Prostate gland (tissue), 2 donors: ENCODE data around the gene ANO6. TPM values are rescaled to one million over a fixed set of nuclear protein-coding genes. Genes with fewer than 3 reads are reported as not detected.

Experiments used
- DNase-seq: peaks from one replicate; pipeline ENCODE4 v3.0.0-alpha.2; 2019; ENCODE audit warnings: low spot score
- H3K27ac ChIP-seq, 2 donors: fragments of 200-600 bp; sonication (generic); 2 replicates each; pipeline ENCODE4 v1.5.1; 2017 to 2019
- H3K27me3 ChIP-seq: fragments of 200-600 bp; sonication (generic); replicated peaks from 2 replicates; pipeline ENCODE4 v1.5.1; 2019; ENCODE audit not compliant: insufficient read depth
- H3K36me3 ChIP-seq, 2 donors: fragments of 200-600 bp; sonication (generic); 1 replicate in 1 of 2; 2 replicates in 1 of 2; pipeline versions ENCODE4 v1.5.1 to v1.8.1; 2017 to 2019
- H3K4me1 ChIP-seq: fragments of 200-600 bp; sonication (generic); replicated peaks from 2 replicates; pipeline ENCODE4 v1.5.1; 2019
- H3K4me3 ChIP-seq, 2 donors: fragments of 200-600 bp; sonication (generic); 2 replicates each; pipeline ENCODE4 v1.5.1; 2017 to 2019
- H3K9me3 ChIP-seq: fragments of 200-600 bp; sonication (generic); 2 replicates; pipeline ENCODE4 v1.5.1; 2017
- CTCF ChIP-seq, 4 experiments: fragments of 200-600 bp in 2 of 4; fragments of 450-650 bp in 2 of 4; sonication (generic) in 2 of 4; IDR thresholded peaks; 1 replicate in 3 of 4; 2 replicates in 1 of 4; pipeline ENCODE4 v1.5.1; 2016 to 2019; ENCODE audit warnings: antibody characterized with exemption in 4 of 4, mild to moderate bottlenecking in 2 of 4, moderate library complexity in 2 of 4
- POLR2A ChIP-seq: fragments of 450-650 bp; IDR thresholded peaks from one replicate; pipeline ENCODE4 v1.6.1; 2016; ENCODE audit warnings: antibody characterized with exemption, mild to moderate bottlenecking
- POLR2AphosphoS5 ChIP-seq: sonication (generic); formaldehyde crosslinking; IDR thresholded peaks from one replicate; pipeline ENCODE4 v1.6.1; 2017; ENCODE audit warnings: antibody characterized with exemption
- WGBS: methylation state at CpG from one replicate; pipeline ENCODE4 v1.1.5; 2018; 5-methylcytosine and 5-hydroxymethylcytosine counted together
- intact Hi-C: fragments of 100-400 bp; cut with DNase I; formaldehyde crosslinking; loops from one replicate; pipeline ENCODE4 v1.14.2; 2022
- total RNA-seq, 2 donors: library from RNA; depleted of rRNA; stranded (reverse); fragments of >200 nt; gene quantifications; one replicate each; pipeline ENCODE4 v1.1.0, GENCODE V29; 2016

Gene ANO6
- total RNA-seq, 2 donors from 2014 or later: 36.8 to 78.8 TPM

- no peaks in the 10 kb centered on the region for H3K27me3 ChIP-seq
- no peaks in the 10 kb centered on the region for H3K4me1 ChIP-seq
- WGBS: 73% methylated on average over 4 of the region's 4 CpGs
- no peak overlapping the region for H3K27ac ChIP-seq
- intact Hi-C loops: loop anchor here (5.0 kb wide), 1 partner anchor 50 kb away; no protein-coding TSS in a partner anchor
- no peaks in the 10 kb centered on the region for H3K36me3 ChIP-seq
- no peak for TF ChIP-seq POLR2AphosphoS5
- no peak for TF ChIP-seq POLR2A
- TF ChIP-seq CTCF (IDR thresholded peaks at IDR 0.05): no peak
- no peak for DNase-seq
- H3K4me3 ChIP-seq: no peak overlapping the region
- no peaks in the 10 kb centered on the region for H3K9me3 ChIP-seq
Measured at GRCh38 chr12:45356822-45357538, 141.1 kb downstream of the ANO6 start.

DNA sequence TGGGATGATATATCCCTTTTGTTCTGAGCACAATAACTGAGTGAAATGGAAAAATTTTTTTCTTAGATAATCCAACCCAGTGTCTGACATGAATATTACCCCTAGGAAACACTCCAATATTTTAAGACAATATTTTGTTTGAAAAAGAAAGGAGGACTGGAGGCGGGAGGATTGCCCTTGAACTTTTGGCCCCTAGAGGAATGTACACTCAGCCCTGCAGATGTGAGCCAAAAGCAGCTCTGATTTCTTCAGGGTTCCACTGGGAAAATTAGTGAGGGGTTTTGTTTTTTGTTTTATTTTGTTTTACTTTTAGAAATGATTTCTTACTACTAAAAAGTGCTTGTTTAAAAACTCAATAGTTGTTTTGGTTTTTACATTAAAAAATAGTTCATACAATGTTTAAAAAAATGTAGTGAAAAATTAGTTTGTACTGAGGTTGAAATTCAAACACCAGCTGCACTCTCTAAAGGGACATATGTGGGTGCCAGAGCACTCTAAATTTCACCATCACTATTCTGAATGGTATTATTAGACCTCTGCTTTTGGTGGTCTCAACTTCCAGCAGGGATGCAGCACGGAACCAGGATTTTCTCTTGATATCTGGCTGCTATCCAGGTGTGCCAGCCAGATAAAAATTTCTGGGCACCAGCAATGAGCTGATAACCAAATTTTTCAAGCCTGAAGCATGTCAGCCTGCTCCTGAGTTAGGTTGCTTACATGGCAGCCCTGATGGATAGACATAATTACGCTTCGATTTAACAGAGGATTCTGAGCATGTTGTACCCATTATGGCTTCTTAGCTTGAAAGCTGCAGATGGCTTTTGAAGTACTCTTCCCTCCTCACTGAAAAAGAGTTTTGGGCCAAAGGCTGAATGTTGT, 141.9 kb downstream of the ANO6 start:
- no peaks in the 10 kb centered on the region for H3K9me3 ChIP-seq
- no peak for DNase-seq
- 60% methylated on average over 4 of the region's 4 CpGs for whole genome bisulfite sequencing
- H3K27ac ChIP-seq: peak overlapping the region in 1 of 2 donors; percentile 46
- H3K36me3 ChIP-seq: no peaks in the 10 kb centered on the region
- intact Hi-C loops: loop anchor here (5.0 kb wide), 1 partner anchor 50 kb away; no protein-coding TSS in a partner anchor
- TF ChIP-seq POLR2A (no peak), CTCF (IDR thresholded peaks at IDR 0.05) (no peak), POLR2AphosphoS5 (no peak)
- H3K4me1 ChIP-seq: no peaks in the 10 kb centered on the region
- H3K4me3 ChIP-seq: no peak overlapping the region
- no peaks in the 10 kb centered on the region for H3K27me3 ChIP-seq

DNA sequence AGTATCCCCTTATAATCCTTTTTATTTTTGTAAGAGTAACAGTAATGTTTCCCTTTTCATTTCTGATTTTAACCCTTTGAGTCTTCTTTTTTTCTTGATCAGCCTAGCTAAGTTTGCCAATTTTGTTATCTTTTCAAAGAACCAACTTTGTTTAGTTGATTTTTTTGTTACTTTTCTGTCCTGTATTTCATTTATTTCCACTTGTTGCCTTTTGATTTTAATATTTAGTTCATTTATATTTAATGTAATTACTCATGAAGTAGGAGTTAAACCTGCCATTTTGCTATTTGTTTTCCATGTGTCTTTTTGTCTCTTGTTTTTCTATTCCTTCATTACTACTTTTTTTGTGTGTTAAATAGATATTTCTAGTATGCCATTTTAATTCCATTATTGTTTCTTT, 146.4 kb downstream of the ANO6 start:
- no peak overlapping the region for H3K4me3 ChIP-seq
- H3K27ac ChIP-seq: no peak overlapping the region
- no peaks in the 10 kb centered on the region for H3K36me3 ChIP-seq
- TF ChIP-seq CTCF (IDR thresholded peaks at IDR 0.05) (no peak), POLR2AphosphoS5 (no peak), POLR2A (no peak)
- intact Hi-C loops: loop anchor here (5.0 kb wide), 1 partner anchor 145 kb away; the partner anchor contains the start of gene ANO6
- DNase-seq: no peak
- no peaks in the 10 kb centered on the region for H3K4me1 ChIP-seq
- H3K27me3 ChIP-seq: no peaks in the 10 kb centered on the region
- no peaks in the 10 kb centered on the region for H3K9me3 ChIP-seq

GRCh38 chr12:45363903-45364302, 148.0 kb downstream of the ANO6 start:
- no peaks in the 10 kb centered on the region for H3K27me3 ChIP-seq
- H3K36me3 ChIP-seq: no peaks in the 10 kb centered on the region
- H3K4me3 ChIP-seq: no peak overlapping the region
- no peaks in the 10 kb centered on the region for H3K9me3 ChIP-seq
- DNase-seq: no peak
- H3K4me1 ChIP-seq: no peaks in the 10 kb centered on the region
- H3K27ac ChIP-seq: no peak overlapping the region
- intact Hi-C loops: loop anchor here (5.0 kb wide), 1 partner anchor 147 kb away; the partner anchor contains the start of gene ANO6
- no peak for TF ChIP-seq POLR2AphosphoS5
- TF ChIP-seq POLR2A: no peak
- no peak for TF ChIP-seq CTCF (IDR thresholded peaks at IDR 0.05)
